Esophagus muscularis mucosa (tissue), 4 donors: ENCODE results near the gene SLC4A2. TPM values are rescaled to one million over a fixed set of nuclear protein-coding genes. Genes with fewer than 3 reads are reported as not detected.

ENCODE experiments used
- DNase-seq: peaks from one replicate; pipeline ENCODE4 v3.0.0-alpha.2; 2017; ENCODE audit errors: extremely low spot score
- H3K27ac ChIP-seq, 4 donors: fragments of 200-600 bp; sonication (generic); replicated peaks in 1 of 4; 1 replicate in 3 of 4; 2 replicates in 1 of 4; pipeline ENCODE4 v1.5.1; 2016 to 2019; ENCODE audit warnings: mild to moderate bottlenecking in 1 of 4
- H3K27me3 ChIP-seq, 4 donors: fragments of 200-600 bp; sonication (generic); one replicate each; pipeline versions ENCODE4 v1.5.1 to v1.6.0; 2016 to 2019
- H3K36me3 ChIP-seq, 4 donors: fragments of 200-600 bp; sonication (generic); one replicate each; pipeline ENCODE4 v1.5.1; 2016 to 2019
- H3K4me1 ChIP-seq, 4 donors: fragments of 200-600 bp; sonication (generic); one replicate each; pipeline ENCODE4 v1.5.1; 2016 to 2019
- H3K4me3 ChIP-seq, 4 donors: fragments of 200-600 bp; sonication (generic); 1 replicate in 2 of 4; 2 replicates in 2 of 4; pipeline ENCODE4 v1.5.1; 2016 to 2019; ENCODE audit warnings: mild to moderate bottlenecking in 4 of 4, moderate library complexity in 1 of 4
- H3K9me3 ChIP-seq, 4 donors: fragments of 200-600 bp; sonication (generic); 1 replicate in 3 of 4; 2 replicates in 1 of 4; pipeline ENCODE4 v1.5.1; 2016 to 2019
- CTCF ChIP-seq, 3 experiments: fragments of 200-600 bp in 2 of 3; fragments of 450-650 bp in 1 of 3; sonication (generic) in 2 of 3; IDR thresholded peaks; one replicate each; pipeline ENCODE4 v1.5.1; 2017 to 2019; ENCODE audit warnings: antibody characterized with exemption in 3 of 3, mild to moderate bottlenecking in 2 of 3, moderate library complexity in 1 of 3
- EP300 ChIP-seq: sonication (generic); formaldehyde crosslinking; IDR thresholded peaks from one replicate; pipeline ENCODE4 v1.6.1; 2017; ENCODE audit warnings: antibody characterized with exemption
- POLR2A ChIP-seq: fragments of 450-650 bp; IDR thresholded peaks from one replicate; pipeline ENCODE4 v1.6.1; 2017; ENCODE audit warnings: antibody characterized with exemption, moderate library complexity, mild to moderate bottlenecking, low read depth
- POLR2AphosphoS5 ChIP-seq, 2 donors: sonication (generic); formaldehyde crosslinking; IDR thresholded peaks; one replicate each; pipeline ENCODE4 v1.6.1; 2017; ENCODE audit warnings: antibody characterized with exemption in 2 of 2
- WGBS: methylation state at CpG from one replicate; pipeline ENCODE4 v1.1.5; 2018; 5-methylcytosine and 5-hydroxymethylcytosine counted together
- intact Hi-C: fragments of 100-400 bp; cut with DNase I; formaldehyde crosslinking; loops from one replicate; pipeline ENCODE4 v1.15.1; 2023
- total RNA-seq, 4 donors: library from RNA; depleted of rRNA; stranded (reverse); fragments of >200 nt; gene quantifications; one replicate each; pipeline versions ENCODE4 v1.1.0 to v1.2.1, GENCODE V29; 2016

The SLC4A2 gene
- total RNA-seq, 4 donors from 2014 or later, result 96.8 to 165 (median 122) TPM

GRCh38 chr7:151099486-151100211, 40.3 kb downstream of the SLC4A2 start:
- Histone ChIP-seq H3K27ac (no peak overlapping the region), H3K4me3 (no peak overlapping the region), H3K36me3 (peaks cover 0 to 11% (median 7%) of the 10 kb centered on the region in 4 donors), H3K4me1 (peaks cover 26 to 61% (median 40%) of the 10 kb centered on the region in 4 donors), H3K27me3 (no peaks in the 10 kb centered on the region), H3K9me3 (no peaks in the 10 kb centered on the region)
- intact Hi-C loops, result no loop called here
- DNase-seq, result no peak
- 68% methylated on average over 11 of the region's 20 CpGs for WGBS
- TF ChIP-seq CTCF (IDR thresholded peaks at IDR 0.05) (no peak), POLR2AphosphoS5 (IDR thresholded peaks at IDR 0.05) (no peak), POLR2A (no peak), EP300 (no peak)

GRCh38 chr7:151100921-151101320, 41.5 kb downstream of the SLC4A2 start:
- Histone ChIP-seq H3K36me3 (peaks cover 0 to 13% (median 8%) of the 10 kb centered on the region in 4 donors), H3K9me3 (no peaks in the 10 kb centered on the region), H3K27me3 (no peaks in the 10 kb centered on the region), H3K4me1 (peaks cover 26 to 53% (median 34%) of the 10 kb centered on the region in 4 donors), H3K4me3 (no peak overlapping the region), H3K27ac (no peak overlapping the region)
- TF ChIP-seq EP300 (no peak), CTCF (IDR thresholded peaks at IDR 0.05) (no peak), POLR2AphosphoS5 (IDR thresholded peaks at IDR 0.05) (no peak), POLR2A (no peak)
- no peak for DNase-seq
- intact Hi-C loops, result no loop called here
- WGBS, result 92% methylated on average over 2 of the region's 10 CpGs

GRCh38 chr7:151101621-151102396, 42.4 kb downstream of the SLC4A2 start:
- 76% methylated on average over 21 of the region's 24 CpGs for WGBS
- Histone ChIP-seq H3K4me1 (peaks cover 26 to 47% (median 32%) of the 10 kb centered on the region in 4 donors), H3K27ac (peak overlapping the region in 1 of 4 donors; percentile 12), H3K36me3 (peaks cover 0 to 6% (median 5%) of the 10 kb centered on the region in 4 donors), H3K9me3 (no peaks in the 10 kb centered on the region), H3K4me3 (no peak overlapping the region), H3K27me3 (no peaks in the 10 kb centered on the region)
- intact Hi-C loops, result no loop called here
- no peak for TF ChIP-seq POLR2AphosphoS5 (IDR thresholded peaks at IDR 0.05)
- TF ChIP-seq POLR2A, result no peak
- no peak for TF ChIP-seq CTCF (IDR thresholded peaks at IDR 0.05)
- no peak for TF ChIP-seq EP300
- no peak for DNase-seq

GRCh38 chr7:151102991-151103390, 43.6 kb downstream of the SLC4A2 start:
- Histone ChIP-seq H3K4me1 (peaks cover 26 to 40% (median 30%) of the 10 kb centered on the region in 4 donors), H3K9me3 (no peaks in the 10 kb centered on the region), H3K27ac (no peak overlapping the region), H3K36me3 (peaks cover 0 to 6% (median 5%) of the 10 kb centered on the region in 4 donors), H3K4me3 (no peak overlapping the region), H3K27me3 (no peaks in the 10 kb centered on the region)
- DNase-seq, result no peak
- WGBS, result 83% methylated on average over 3 of the region's 3 CpGs
- TF ChIP-seq EP300, result no peak
- TF ChIP-seq CTCF (IDR thresholded peaks at IDR 0.05), result no peak
- TF ChIP-seq POLR2AphosphoS5 (IDR thresholded peaks at IDR 0.05), result no peak
- TF ChIP-seq POLR2A, result no peak
- intact Hi-C loops, result no loop called here
